HG03095 (cell line): ENCODE results near the gene TUG1.

Experiments
- ATAC-seq: cut with Tn5 transposase; IDR thresholded peaks from one replicate; pipeline ENCODE4 v1.9.1; 2021; ENCODE audit warnings: moderate library complexity; ENCODE audit not compliant: unreplicated experiment

Gene TUG1

DNA sequence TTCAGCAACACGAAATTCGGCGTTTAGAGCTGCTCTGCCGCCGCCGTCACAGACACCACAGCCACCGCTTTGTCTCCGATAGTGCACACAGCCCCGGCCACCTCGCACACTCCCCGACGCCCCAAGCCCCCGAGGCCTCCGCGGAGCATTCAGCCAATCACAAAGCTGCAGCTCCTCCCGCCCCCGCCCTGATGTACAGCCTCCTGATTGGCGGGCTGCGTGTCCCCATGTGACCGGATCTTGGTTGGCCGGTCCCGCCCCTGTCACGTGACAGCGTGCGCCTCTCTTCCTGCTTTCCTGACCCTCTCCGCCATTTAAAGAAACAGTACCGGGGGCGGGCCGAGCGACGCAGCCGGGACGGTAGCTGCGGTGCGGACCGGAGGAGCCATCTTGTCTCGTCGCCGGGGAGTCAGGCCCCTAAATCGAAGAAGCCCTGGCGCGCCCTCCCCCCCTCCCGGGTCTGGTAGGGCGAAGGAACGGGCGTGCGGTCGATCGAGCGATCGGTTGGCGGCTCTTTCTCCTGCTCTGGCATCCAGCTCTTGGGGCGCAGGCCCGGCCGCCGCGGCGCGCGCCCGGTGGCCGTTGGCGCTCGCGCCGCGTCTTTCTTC is at the start of gene TUG1:
TSS of gene TUG1 (plus strand) at position 342 of the 608 bp plus-strand sequence.
- ATAC-seq: peak; percentile 84

DNA sequence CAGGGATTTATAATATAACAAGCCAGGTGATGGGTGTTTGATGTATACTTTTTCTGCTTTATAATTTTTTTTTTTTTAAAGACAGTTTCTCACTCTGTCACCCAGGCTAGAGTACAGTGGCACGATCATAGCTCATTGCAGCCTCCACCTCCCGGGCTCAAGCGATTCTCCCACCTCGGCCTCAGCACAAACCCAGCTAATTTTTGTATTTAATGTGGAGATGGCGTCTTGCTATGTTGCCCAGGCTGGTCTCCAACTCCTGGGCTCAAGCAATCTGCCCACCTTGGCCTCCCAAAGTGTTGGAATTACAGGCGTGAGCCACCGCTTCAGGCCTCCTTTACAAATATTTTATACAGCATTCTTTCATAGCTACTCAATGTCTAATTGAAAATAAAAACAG is 49.1 kb upstream of the TUG1 start:
- no peak for ATAC-seq

DNA sequence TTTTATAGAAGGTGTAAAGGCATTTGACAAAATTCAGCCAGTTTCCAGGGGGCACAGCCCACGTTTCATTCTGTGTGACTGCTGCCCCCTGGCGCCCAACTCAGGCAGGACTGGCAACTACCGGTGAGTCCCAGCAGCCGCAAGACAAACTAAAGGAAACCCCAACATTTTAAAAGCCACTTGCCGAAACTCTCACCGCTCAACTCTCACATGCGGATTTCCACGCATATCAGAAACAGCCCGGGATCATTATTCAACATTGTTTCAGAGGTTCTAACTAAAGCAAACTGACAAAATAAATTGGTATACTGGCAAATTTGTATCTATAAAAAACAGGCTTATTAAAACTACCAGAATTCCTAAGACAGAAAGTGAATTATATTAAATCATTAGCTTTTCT is 48.7 kb upstream of the TUG1 start:
- no peak for ATAC-seq

DNA sequence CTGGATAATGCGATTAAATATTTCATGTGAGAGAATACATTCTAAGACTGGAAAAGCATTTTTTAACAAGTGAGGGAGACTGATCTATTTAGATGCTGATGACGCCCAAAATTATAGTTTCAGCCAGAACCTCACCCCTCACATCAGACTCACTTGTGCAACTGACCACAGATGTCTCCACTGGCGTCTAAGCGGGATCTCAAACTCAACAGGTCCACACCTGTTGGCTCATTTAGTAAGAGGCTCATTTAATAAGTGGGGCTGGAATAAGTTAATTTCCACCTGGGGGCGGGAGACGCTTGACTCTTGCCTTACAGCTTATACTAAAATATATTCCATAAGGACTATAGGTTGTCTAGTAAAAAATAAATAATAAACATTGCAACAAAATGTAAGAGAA is 48.0 kb upstream of the TUG1 start:
- no peak for ATAC-seq

DNA sequence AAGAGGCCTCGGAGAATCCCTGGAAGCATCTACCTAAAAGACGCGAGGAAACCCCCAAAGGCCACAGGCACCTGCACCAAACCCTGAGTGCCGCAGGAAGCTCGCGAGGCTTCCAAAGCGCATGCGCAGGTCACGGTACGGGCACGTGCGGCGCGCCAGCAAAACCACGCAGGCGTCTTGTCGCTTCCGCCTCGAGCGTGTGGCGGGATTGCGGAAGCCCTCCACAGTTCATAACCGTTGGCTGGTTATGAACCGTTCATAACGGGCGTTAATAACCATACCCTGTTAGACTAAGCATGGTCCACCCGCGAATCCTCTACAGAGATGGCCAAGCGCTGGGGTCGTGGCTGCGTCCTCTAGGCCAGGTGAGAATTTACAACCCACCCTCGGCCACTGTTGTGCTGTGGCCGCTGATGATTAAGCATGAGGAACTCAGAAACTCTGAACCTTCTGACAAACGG is 46.9 kb upstream of the TUG1 start:
- no peak for ATAC-seq

DNA sequence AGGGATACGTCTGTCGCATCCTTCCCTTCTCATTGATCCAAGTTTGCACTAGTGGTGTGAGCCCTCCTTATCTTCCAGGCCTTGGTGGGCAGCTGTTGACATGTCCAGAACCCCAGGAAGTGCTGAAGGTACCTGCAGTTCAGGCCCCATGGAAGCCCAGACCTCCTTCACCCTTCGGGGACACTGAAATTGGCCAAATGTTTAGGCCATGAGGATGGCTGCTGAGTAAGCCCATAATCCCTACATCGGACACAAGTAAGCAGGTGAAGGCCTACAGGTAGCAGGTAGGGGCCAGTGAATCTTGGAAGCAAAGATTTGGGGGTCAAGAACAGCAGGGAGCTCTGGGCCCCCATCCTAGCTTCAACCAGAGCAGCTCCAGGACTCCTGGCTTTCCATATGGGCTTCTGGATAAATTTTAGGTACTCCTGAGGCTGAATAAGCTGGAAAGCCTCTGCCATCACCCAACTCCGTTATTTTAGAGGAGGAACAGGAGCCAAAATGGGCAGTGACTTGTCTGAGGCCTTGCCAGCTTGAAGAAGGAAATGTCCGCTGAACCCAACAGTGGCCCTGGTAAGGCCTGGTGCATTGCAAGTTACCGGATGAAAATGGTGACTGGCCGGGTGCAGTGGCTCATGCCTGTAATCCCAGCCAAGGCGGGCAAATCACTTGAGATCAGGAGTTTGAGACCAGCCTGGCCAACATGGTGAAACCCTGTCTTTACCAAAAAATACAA is 45.7 kb upstream of the TUG1 start:
- ATAC-seq: no peak

DNA sequence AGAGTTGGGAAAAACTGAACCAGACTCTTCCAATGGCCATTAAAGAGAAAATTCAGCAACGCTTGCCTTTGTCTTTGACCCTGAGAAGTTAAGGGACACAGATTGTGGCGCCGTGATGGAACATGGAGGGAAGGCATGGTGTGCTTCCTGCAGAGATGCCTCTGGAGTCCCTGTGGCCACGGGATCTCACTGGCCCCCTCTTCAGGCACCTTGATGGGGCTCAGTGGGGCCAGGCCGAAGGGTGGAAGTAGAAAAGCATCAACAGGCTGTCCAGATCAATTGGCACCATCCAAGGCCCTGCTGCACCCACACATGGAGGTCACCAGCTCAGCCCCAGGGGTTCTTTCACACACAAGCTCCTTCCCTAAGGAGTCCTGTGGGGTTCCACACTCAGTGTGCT is 43.4 kb upstream of the TUG1 start:
- ATAC-seq: no peak

DNA sequence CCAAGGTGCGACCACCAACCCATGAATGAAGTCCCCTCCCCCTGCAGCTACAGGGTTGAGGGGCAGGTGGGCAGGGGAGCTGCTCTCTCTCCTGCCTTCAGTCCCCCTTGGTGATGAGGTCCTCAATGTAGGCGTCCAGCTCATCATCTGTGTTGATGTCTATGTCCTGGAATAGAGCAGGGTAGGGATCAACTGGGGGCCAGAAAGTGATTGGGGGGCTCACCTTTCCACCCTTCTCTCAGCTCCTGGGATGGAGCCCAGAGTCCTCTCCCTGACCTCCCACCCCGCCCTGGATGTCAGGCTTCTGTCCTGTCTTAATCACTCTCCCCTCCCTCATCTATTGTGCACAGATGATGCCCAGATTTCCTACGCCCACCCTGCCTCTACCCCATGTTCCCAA is 42.4 kb upstream of the TUG1 start:
- ATAC-seq: no peak

DNA sequence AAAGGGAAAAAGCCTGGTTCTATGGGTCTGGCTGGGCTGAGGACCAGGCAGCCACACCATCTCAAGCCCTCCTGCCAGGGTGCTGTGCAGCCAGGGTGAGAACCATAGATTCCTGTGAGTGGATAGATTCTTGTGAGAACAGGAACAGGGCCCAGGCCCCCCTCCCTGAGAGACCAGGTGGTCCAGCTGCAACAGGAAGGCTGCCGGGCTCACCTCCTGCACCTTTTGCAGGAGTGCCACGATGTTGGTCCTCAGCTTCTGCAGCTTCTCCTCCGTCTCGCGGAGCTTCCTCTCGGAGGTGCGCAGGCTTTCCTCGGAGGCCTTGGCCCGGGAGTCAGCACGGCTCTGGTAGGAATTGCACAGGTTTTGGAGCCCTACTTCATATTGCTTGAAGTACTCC is 41.3 kb upstream of the TUG1 start:
- no peak for ATAC-seq

DNA sequence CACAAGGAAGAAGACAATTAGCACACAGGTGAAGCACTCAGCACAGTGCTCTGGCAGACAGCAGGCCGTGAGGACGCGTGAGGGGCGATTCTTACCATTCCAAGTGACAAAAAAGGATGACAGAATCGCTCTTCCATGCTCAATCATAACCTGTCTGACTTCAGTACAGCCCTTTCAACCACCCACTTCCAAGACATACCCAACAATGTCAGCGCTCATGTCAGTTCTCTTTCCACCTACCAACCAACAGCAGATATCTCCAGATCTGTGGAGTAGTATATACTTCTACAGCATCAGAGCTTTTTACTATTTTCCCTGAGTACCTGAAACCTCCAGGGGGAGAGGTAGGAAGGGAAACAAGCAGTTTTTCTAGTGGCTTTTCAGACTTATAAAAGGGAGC is 40.7 kb upstream of the TUG1 start:
- ATAC-seq: no peak

DNA sequence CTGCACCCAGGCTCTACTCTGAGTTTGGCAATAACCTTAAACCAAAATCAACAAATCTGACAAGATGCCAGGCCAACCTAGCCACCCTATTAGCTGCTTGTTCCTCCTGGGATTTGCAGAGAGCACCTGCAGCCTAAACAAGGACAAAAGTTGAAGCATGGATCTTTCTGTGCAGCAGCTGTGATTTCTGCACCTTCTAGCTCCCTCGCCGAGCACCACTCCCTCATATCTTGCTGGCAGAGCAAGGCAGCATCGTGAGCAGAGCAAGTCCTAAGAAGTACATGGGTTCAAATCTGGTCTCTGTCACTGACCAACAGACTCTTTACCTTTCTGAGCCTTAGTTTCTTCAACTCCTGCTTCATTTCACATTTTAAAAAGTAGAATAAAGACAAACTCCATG is 38.8 kb upstream of the TUG1 start:
- no peak for ATAC-seq

DNA sequence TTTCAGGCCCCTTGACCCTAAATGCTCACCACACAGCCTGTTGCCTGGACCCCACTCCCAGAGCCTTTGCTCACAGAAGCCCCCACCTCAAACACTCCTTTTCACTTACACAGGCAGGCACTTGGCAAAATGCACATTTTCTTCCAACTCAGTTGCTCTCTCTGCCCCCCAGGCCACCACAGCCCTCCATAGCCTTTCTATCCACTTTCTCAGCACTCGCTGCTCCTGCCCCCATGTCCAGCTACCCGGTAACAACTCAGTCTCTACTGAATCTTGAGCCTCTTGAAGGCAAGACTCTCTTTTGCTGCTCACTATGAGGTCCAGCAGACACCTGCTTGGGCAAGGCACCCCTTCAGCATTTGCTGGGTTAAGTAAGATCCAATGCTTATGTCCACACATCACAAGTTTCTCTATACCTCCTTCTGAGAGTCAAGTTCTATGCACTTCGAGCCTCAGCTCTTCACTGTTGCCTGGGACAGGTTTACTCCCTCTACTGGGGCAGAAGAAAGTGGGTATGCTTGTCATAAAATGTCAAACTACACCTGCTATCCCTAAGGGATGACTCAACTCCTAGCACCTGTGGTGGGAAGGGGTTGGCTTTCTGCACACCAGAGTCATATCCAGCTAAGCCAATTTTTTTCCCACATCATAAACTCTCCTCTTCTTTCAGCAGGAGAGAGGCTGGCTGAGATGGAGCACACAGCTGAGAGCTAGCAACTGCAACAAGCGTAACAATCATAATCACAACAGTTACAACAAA is 37.3 kb upstream of the TUG1 start:
- no peak for ATAC-seq

DNA sequence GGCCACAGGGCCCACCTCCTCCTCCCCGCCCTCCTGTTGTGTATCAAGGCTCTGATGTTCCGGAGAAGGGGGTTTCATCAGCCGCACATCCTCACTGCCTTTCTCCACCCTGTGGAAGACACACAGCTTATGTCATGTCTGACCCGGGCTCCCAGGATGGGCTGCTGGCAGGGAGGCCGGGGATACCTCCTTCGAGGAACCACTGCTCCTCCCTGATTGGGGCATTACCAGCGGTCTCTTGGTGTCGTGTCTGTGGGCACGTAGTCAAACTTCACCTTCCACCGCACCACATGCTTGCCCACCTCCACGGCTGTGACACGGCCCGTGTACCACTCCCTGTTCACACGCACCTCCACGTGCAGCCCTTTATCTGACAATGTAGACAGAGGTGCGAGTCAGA is 36.4 kb upstream of the TUG1 start:
- no peak for ATAC-seq

DNA sequence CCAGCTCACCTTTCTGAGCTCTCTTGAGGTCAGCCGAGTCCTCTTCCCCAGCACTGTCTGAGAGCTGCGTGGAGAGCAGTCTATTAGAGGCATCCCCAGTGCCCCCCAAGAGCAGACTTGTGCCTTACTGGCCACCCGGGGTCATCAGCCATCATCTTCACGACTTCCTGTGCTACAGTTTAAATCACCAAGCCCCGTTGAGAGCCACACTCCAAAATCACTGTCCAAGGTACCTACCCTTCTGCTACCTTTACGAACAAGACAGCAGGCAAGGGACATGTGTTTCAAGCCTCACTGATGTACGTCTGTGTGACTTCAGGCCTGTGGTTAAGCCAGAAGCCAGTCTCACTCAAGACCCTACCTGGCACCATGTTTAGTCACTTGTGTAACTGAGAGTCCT is 35.6 kb upstream of the TUG1 start:
- ATAC-seq: no peak

DNA sequence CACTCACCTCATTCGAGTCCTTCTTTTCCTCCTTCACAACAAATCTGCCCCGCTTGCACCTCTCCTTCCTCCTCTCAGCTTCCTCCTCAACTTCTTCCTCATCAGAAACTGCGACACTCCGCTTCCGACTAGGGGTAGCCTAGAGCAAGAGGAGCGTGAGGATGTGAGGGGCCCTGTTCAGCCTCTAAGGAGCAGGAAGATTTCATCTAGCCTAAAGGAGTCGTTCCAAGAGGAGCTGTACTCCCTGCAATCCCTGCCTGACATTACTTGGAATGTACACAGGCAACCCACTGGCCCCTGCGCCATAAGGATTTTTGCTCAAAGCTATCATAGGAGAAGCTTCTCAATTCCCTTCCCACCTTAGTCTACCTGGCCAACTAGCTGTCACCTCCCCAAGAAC is 35.0 kb upstream of the TUG1 start:
- ATAC-seq: no peak

DNA sequence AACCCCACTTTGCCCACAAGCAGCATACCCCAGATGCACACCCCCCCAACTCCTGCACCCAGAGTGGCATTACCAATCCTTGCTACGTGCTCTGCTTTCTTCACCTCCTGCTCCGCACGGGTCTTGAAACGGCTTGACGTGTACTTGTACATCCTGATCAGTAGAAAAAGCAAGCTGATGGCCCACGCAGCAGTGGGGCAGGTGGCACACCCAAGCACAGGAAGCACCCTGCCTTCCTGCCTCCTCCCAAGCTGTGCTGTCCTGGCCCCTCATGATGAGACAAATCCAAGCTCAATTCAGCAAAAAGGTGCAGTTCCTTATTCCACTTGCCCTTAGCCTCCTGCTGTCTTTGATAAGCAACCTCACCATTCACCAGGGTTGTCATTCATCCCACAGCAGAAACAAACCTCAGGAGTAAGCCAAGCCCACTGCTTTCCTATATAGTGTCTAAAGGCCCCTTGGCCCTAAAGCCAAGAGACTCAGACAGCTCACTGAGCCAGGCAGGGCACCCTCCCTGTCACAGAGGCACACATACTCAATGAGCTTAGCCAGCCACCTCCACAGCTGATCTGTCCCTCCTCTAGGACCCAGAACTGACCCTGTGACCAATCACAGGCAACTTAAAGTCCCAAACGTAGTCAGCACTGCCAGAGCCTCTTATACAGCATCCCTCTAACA is 28.2 kb upstream of the TUG1 start:
- no peak for ATAC-seq

DNA sequence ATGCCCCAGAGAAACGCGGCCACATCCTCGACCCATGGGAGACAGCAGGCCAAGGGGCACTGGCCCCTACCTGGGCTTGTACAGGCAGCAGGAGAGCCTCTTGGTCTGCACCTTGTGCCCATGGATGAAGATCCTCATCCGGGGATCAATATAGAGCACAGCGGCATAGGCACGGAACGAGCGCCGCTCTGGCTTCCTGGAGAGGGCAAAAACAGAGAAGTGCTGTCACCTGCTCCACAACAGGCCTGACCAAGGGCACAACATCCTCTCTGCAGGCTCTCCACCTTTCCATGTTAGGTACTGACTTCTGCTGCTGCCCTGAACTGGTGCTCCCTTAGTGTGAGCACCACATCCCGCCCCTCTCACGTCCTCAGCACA is 27.7 kb upstream of the TUG1 start:
- no peak for ATAC-seq

DNA sequence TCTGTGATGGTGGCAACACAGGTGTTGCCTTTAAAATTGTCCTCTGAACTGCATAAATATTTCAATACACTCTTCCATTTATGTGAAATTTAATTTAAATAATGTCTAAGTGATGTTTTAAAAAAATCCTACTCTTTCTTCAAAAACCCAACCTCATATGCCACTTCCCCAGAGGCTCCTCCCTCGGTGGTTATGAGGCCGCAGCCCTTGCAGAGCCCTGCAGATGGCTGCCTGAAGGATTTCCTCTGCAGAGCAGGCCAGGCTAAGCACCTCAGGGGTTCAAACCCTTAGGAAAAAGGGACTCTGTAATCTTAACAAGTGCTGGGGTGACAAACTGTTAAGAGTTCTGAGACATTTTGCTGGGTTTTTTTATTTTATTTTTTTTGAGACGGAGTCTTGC is 25.7 kb upstream of the TUG1 start:
- no peak for ATAC-seq

DNA sequence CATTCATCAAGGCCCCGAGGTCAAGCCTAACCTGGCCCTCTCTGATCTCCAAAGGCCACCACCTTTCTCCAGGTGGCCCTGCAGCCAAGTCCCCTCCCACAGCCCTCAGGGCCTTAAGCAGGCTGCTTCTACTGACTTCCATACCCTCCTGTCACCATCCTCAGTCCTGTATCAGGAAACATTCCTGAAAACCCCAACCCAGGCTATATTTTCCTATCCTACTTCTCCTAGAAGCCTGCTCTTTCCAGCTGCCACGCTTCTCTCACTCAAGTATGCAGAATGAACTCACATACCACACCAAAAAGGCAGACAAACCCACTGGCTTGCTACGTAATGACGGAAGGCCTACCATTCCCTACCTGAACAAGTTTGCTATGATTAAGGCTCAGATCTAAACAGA is 24.1 kb upstream of the TUG1 start:
- no peak for ATAC-seq

DNA sequence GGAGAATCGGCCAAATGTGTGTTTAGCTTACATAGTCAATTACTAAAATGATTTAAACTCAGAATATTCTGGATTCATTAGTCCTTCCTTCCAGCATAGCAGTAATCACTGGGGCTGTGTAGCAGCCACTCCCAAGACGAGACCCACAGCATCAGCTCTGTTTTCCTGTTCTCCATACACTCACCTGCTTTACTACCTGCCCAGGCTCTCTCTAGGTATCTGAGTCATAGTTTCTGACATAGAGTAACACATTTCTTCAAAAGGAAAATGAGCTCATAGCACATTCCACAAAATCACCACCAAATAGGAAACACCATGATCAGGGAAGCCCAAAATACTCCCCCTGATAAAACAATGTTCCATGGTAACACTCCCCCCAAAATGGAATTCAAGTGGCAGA is 23.4 kb upstream of the TUG1 start:
- ATAC-seq: no peak

DNA sequence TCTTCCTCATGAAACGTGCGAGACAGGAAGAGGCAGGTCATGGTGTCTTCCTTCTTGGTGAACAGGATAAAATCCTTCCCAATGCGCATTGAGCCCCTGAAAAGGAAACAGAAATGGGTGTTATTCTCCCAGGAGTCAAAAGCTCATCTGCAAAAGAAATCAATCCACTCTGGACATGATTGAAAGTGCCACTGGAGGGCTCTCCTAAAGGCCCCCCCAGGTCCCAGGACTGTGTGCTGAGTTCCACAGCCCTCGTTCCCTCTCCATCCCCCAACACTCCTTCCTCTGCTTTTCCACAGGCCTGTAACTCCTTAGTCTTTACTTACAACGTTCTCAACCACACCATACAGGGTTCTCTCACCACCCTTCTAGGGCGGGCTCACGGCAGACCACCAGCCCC is 22.7 kb upstream of the TUG1 start:
- no peak for ATAC-seq
